HT1080 (cell line): ENCODE data around the gene MAP3K5. TPM values are rescaled to one million over a fixed set of nuclear protein-coding genes. Genes with fewer than 3 reads are reported as not detected.
"Not testable (repeated sequence)": the region's sequence is repeated elsewhere in the genome, so short reads cannot be mapped to it uniquely, and the experiment has no call there.

ENCODE experiments used
- DNase-seq: peaks from one replicate; pipeline ENCODE4 v3.0.0-alpha.2; 2015; ENCODE audit warnings: low read depth
- polyA plus RNA-seq, 2 experiments: library from polyadenylated mRNA; depleted of rRNA; stranded (reverse); fragments of >200 nt; gene quantifications; 2 replicates each; pipeline ENCODE4 v1.2.3, GENCODE V29; 2015
- total RNA-seq: library from RNA; depleted of rRNA; stranded (reverse); fragments of >200 nt; shearing (Covaris generic); gene quantifications from 2 replicates; pipeline ENCODE4 v1.2.3, GENCODE V29; 2014; rRNA removed

MAP3K5 gene, protein sequence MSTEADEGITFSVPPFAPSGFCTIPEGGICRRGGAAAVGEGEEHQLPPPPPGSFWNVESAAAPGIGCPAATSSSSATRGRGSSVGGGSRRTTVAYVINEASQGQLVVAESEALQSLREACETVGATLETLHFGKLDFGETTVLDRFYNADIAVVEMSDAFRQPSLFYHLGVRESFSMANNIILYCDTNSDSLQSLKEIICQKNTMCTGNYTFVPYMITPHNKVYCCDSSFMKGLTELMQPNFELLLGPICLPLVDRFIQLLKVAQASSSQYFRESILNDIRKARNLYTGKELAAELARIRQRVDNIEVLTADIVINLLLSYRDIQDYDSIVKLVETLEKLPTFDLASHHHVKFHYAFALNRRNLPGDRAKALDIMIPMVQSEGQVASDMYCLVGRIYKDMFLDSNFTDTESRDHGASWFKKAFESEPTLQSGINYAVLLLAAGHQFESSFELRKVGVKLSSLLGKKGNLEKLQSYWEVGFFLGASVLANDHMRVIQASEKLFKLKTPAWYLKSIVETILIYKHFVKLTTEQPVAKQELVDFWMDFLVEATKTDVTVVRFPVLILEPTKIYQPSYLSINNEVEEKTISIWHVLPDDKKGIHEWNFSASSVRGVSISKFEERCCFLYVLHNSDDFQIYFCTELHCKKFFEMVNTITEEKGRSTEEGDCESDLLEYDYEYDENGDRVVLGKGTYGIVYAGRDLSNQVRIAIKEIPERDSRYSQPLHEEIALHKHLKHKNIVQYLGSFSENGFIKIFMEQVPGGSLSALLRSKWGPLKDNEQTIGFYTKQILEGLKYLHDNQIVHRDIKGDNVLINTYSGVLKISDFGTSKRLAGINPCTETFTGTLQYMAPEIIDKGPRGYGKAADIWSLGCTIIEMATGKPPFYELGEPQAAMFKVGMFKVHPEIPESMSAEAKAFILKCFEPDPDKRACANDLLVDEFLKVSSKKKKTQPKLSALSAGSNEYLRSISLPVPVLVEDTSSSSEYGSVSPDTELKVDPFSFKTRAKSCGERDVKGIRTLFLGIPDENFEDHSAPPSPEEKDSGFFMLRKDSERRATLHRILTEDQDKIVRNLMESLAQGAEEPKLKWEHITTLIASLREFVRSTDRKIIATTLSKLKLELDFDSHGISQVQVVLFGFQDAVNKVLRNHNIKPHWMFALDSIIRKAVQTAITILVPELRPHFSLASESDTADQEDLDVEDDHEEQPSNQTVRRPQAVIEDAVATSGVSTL (N-terminal part only)
- total RNA-seq = 5.4 and 6.4 TPM in 2 replicates
- polyA plus RNA-seq (2015; cell fraction: cytosol; rRNA removed) = 5.6 and 7.1 TPM in 2 replicates
- polyA plus RNA-seq (2015; cell fraction: nucleus; rRNA removed) = 7.9 and 9.3 TPM in 2 replicates

DNA sequence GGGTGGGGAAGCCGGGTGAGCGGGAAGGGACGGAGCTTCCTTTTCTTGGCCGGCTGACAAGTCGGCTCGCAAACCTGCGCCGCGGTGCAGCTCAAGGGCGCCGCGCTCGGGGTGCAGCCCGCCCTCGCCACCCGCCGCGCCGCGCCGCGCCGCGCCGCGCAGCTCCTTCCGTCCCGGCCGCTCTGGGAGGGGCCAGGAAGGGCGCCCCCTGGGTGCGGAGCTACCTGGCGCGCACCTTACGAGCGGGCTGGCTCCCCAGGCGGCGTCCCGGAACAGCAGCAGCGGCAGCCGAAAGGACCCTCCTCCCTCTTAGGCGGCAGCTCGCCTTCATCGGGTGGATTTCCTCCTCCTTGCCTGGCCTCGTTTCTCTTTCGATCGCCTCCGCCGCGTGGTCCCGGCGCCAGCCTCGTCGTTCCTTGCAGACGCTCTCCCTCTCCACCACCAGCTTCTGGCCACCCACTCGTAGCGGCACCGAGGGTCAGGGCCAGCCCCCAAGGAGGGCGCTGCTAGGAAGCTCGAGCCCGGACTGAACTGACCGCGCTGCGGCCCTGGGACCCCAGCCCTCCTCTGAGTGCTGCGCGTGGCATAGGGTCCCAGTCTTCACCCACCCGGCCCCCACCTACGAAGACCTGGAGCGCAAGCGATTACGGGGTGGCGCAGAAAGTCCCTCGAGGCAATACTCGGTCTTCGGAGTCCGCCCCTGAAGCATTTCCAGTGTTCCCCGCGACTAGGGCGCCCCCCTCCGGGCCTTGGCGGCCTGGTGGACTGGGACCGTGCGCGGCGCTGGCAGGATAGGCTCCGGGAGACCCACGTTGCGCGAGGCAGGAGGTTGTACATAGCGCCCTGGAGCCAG is at the start of gene MAP3K5:
Gene MAP3K5 (minus strand): TSS at position 68 of the 853 bp plus-strand sequence. CDS start 320 bp downstream, outside the sequence.
- peak; percentile 82 for DNase-seq

DNA sequence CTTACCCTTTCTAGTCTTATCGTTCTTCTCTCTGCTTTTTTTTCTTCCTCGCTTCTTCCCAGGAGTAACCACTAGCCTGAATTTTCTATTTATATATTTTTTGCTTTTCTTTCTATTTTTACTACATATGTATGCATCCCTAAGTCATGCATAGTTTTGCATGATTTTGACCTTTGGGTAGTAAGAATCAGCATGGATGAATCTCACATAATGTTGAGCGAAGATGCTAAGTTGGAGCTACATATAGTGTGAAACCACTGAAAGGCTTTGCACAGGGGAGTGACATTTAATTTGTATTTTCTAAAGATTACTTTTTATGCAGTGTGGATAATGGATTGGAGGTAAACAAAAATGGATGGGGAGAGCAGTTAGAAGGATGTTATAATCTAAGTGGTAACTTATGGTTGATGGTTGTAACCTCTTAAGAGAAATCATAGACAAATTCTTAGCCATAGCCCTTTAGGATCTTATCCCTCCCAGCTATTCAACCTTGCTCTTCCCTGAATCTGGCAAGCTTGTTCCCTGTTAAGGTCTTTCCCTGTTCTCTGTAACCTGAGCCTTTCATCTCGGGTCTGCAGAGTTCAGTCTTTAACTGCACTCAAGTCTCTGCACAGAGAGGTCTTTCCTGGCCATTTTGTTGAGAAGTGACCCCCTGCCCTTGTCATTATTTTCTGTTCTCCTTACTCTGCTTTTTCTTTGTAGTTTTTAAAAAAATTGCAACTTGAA is 48.2 kb upstream of the MAP3K5 start:
- DNase-seq = no peak

- DNase-seq = no peak
These were observed 39.7 kb upstream of the MAP3K5 start for GRCh38 chr6:136831873-136832562.

GRCh38 chr6:136826216-136826615 is 33.9 kb upstream of the MAP3K5 start:
- no peak for DNase-seq

DNA sequence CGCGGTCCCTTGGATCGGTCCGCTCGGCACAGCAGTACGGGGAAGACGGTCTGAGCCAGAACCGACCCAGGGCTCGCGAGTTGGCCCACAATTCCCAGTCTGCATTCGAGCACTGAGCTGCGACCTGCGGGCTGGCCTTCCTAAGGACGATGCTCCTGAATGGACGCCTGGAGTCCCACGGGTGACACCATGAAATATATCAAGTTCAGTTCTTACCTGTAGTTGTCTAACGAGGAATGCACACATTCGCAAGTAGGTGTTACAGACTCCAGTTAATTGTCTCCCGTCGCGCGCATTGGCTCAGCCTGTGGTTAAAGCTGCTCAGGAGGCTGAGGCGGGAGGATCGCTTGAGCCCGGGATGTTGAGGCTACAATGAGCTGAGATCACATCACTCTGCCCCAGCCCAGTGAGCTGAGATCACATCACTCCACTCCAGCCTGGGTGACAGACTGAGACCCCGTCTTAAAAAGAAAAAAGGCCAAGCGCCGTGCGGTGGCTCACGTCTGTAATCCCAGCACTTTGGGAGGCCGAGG is 30.9 kb upstream of the MAP3K5 start:
- no peak for DNase-seq

- DNase-seq = peak; percentile 83
These were observed 30.3 kb upstream of the MAP3K5 start, which contains the start of gene PEX7 for GRCh38 chr6:136822376-136823127. TSS of gene PEX7 (plus strand) at chr6:136822592. CDS start at chr6:136822666, 74 bp downstream.

DNA sequence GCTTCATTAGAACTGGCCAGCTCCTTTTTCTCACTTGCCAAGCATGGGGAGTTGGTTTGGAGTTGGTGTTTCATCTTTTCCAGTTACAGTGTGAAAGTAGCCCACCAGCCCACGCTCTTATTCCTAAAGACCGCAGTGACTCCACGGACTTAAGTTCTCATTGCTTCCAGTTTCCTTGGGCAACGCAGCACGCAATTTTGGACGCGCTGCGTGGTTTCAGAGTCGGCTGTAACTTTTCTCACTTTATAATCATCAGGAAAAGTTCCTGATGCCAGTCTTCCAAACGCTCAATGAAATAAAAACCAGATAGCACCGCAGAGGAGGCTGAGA is 29.7 kb upstream of the MAP3K5 start:
- no peak for DNase-seq

GRCh38 chr6:136820561-136820960 is 28.3 kb upstream of the MAP3K5 start:
- no peak for DNase-seq

- no peak for DNase-seq
These were observed 24.4 kb upstream of the MAP3K5 start for GRCh38 chr6:136816656-136817055.

GRCh38 chr6:136815608-136816007 is 23.3 kb upstream of the MAP3K5 start:
- not testable (repeated sequence) for DNase-seq

GRCh38 chr6:136812174-136812573 is 19.9 kb upstream of the MAP3K5 start:
- peak; percentile 19 for DNase-seq

- DNase-seq = no peak
These were observed 19.0 kb upstream of the MAP3K5 start for GRCh38 chr6:136811272-136811671.

GRCh38 chr6:136809091-136809860 is 17.0 kb upstream of the MAP3K5 start:
- no peak for DNase-seq

- DNase-seq = no peak
These were observed 11.3 kb upstream of the MAP3K5 start for GRCh38 chr6:136803608-136804007.

DNA sequence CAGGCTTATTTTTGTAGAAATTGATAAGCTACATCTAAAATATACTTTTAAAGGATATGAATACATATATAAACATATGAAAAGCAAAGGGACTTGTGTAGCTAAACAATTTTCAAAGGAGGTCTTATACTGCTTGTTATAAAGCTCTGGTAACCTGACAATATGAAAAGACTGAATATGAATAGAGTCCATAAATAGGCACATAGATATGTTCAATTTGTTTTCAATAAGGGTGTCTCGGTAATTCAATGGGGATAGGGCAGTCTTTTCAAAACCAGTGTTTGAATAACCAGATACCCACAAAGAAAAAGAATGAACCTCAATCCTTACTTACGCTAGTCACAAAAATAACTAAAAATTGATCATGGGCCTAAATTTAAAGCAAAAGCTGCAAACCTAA is 9.3 kb upstream of the MAP3K5 start:
- no peak for DNase-seq

DNA sequence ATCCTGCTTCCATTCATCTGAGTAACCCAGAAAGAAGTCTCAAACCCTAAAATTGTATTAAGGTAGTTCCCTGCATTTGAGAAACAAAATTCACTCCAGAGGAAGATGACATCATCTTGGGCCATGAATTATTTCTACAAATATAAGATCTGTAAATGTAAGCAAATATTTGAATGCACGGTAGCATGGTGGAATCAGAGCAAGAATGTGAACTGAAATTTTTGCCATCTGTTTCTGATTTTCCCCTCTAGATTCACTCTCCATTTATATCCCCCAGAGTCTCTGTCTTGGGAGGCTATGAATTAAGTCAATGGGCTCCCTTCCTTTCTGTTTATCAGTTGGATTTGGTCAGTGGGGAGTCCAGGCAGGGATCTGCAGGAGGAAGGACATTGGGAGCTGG is 5.8 kb upstream of the MAP3K5 start:
- DNase-seq = peak; percentile 32

DNA sequence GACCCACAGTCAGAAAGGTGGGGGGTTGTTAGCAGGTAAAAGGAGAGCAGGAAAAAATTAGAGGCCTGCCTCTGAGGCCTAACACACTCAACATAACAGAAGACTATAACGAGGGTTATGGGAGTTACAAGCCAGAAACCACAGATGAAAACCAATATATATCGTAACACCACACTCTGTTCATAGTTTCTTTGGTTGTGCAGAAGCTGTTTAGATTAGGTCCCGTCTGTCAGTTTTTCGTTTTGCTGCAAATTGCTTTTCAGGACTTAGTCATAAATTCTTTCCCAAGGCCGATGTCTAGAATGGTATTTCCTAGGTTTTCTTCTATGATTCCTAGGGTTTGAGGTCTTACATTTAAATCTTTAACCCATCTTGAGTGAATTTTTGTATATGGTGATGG is 3.7 kb upstream of the MAP3K5 start:
- DNase-seq = no peak
